HCT116 (cell line): ENCODE data around the gene DDX10. TPM values are rescaled to one million over a fixed set of nuclear protein-coding genes. Genes with fewer than 3 reads are reported as not detected.

Experiments
- ATAC-seq: fragments of 200-7000 bp; cut with Tn5 transposase; 2 replicates; pipeline ENCODE4 v1.9.1; 2020; ENCODE audit warnings: mild to moderate bottlenecking, moderate library complexity
- BruUV-seq: library from RNA; stranded (reverse); fragments of 400-500 nt; replicated peaks from 2 replicates; lab custom pipeline; 2021; lab: Mats Ljungman, UMichigan
- CTCF ChIA-PET: fragments of 300-600 bp; sonication (Branson Sonifier 250); formaldehyde crosslinking; loops from one replicate; lab custom pipeline; 2021; ENCODE audit warnings: antibody characterized with exemption; lab: Charles Lee
- POLR2A ChIA-PET: fragments of 300-600, 350-600 bp; sonication (Branson Sonifier 250); formaldehyde crosslinking; loops from one replicate; lab custom pipeline; 2021; ENCODE audit warnings: antibody characterized with exemption; lab: Charles Lee
- RAD21 ChIA-PET, 2 experiments: fragments of 300-600 bp; sonication (Branson Sonifier 250); formaldehyde crosslinking; loops; one replicate each; lab custom pipeline; 2023; ENCODE audit warnings: low total read pairs in 2 of 2; ENCODE audit not compliant: uncharacterized antibody in 2 of 2, unreplicated experiment in 2 of 2, low non-redundant PET in 1 of 2; lab: Charles Lee
- DNase-seq: peaks from one replicate; pipeline ENCODE4 v3.0.0-alpha.2; 2010; ENCODE audit warnings: low read depth, low spot score
- H2AFZ ChIP-seq: fragments of 200-600 bp; shearing (Covaris generic), sonication (generic); 2 replicates; pipeline ENCODE4 v1.6.1; 2017; ENCODE audit warnings: low read depth, mixed run types, mixed read lengths, antibody characterized with exemption, low read length; ENCODE audit not compliant: poor library complexity, severe bottlenecking
- H3K27ac ChIP-seq: 2 replicates; pipeline ENCODE4 v1.5.1; 2012; ENCODE audit warnings: low read depth, low read length
- H3K27me3 ChIP-seq: fragments of 200-600 bp; sonication (generic); 2 replicates; pipeline ENCODE4 v1.6.1; 2016; ENCODE audit warnings: mixed run types, low read length, mixed read lengths; ENCODE audit not compliant: insufficient read depth
- H3K36me3 ChIP-seq, 2 experiments: fragments of 200-500 bp in 1 of 2; fragments of 200-600 bp in 1 of 2; sonication (Bioruptor generic) in 1 of 2; sonication (generic) in 1 of 2; 2 replicates each; pipeline versions ENCODE4 v1.5.1 to v1.6.1; 2014 to 2016; ENCODE audit warnings: low read length in 2 of 2, inconsistent platforms in 1 of 2, mixed read lengths in 1 of 2, mixed run types in 1 of 2; ENCODE audit not compliant: insufficient read depth in 2 of 2, control insufficient read depth in 1 of 2
- H3K4me1 ChIP-seq, 2 experiments: fragments of 200-600 bp in 1 of 2; sonication (generic) in 1 of 2; 2 replicates each; pipeline versions ENCODE4 v1.5.1 to v1.6.1; 2012 to 2017; ENCODE audit warnings: low read length in 2 of 2, inconsistent platforms in 1 of 2, mild to moderate bottlenecking in 1 of 2, mixed read lengths in 1 of 2, mixed run types in 1 of 2, moderate library complexity in 1 of 2; ENCODE audit not compliant: insufficient read depth in 2 of 2, control insufficient read depth in 1 of 2
- H3K4me2 ChIP-seq: fragments of 200-600 bp; sonication (generic); 2 replicates; pipeline ENCODE4 v1.6.1; 2017; ENCODE audit warnings: mixed run types, low read length, mixed read lengths
- H3K4me3 ChIP-seq, 2 experiments: fragments of 200-600 bp in 1 of 2; sonication (generic) in 1 of 2; replicated peaks in 1 of 2; 2 replicates each; pipeline ENCODE4 v1.5.1; 2011 to 2016; ENCODE audit warnings: low read length in 2 of 2, control low read depth in 1 of 2, low read depth in 1 of 2, mild to moderate bottlenecking in 1 of 2, mixed read lengths in 1 of 2, mixed run types in 1 of 2
- H3K79me2 ChIP-seq: fragments of 200-600 bp; sonication (generic); 2 replicates; pipeline ENCODE4 v1.6.1; 2017; ENCODE audit warnings: mild to moderate bottlenecking, mixed run types, low read length, moderate library complexity, mixed read lengths; ENCODE audit not compliant: insufficient read depth
- H3K9ac ChIP-seq: fragments of 200-600 bp; sonication (generic); 2 replicates; pipeline ENCODE4 v1.6.1; 2016; ENCODE audit warnings: low read length, mixed read lengths
- H3K9me2 ChIP-seq: fragments of 200-600 bp; sonication (generic), shearing (Covaris generic); 2 replicates; pipeline ENCODE4 v1.6.1; 2017; ENCODE audit warnings: mixed run types, mild to moderate bottlenecking, moderate library complexity; ENCODE audit not compliant: insufficient read depth
- H3K9me3 ChIP-seq, 2 experiments: fragments of 200-500 bp in 1 of 2; fragments of 200-600 bp in 1 of 2; sonication (Bioruptor generic) in 1 of 2; sonication (generic) in 1 of 2; 2 replicates each; pipeline ENCODE4 v1.6.1; 2014 to 2017; ENCODE audit warnings: low read length in 2 of 2, mixed read lengths in 2 of 2, inconsistent platforms in 1 of 2, low read depth in 1 of 2, mild to moderate bottlenecking in 1 of 2, mixed run types in 1 of 2, moderate library complexity in 1 of 2; ENCODE audit not compliant: control insufficient read depth in 1 of 2, insufficient read depth in 1 of 2
- H4K20me1 ChIP-seq: fragments of 200-600 bp; sonication (generic), shearing (Covaris generic); 2 replicates; pipeline ENCODE4 v1.6.1; 2017; ENCODE audit warnings: mixed run types, mild to moderate bottlenecking, moderate library complexity; ENCODE audit not compliant: insufficient read depth
- ATF3 ChIP-seq: IDR thresholded peaks from 2 replicates; pipeline ENCODE4 v1.6.1; 2012
- CEBPB ChIP-seq: IDR thresholded peaks from 2 replicates; pipeline ENCODE4 v1.6.1; 2012; ENCODE audit warnings: low read depth
- CTCF ChIP-seq, 3 experiments: fragments of 200-600 bp in 1 of 3; sonication (generic) in 1 of 3; IDR thresholded peaks in 2 of 3; conservative IDR thresholded peaks in 1 of 3; 2 replicates each; pipeline ENCODE4 v1.5.1; 2012 to 2017; ENCODE audit warnings: low read depth in 2 of 3, low read length in 2 of 3, antibody characterized with exemption in 1 of 3, borderline replicate concordance in 1 of 3, control low read depth in 1 of 3, mild to moderate bottlenecking in 1 of 3, mixed read lengths in 1 of 3, mixed run types in 1 of 3, moderate library complexity in 1 of 3; ENCODE audit not compliant: insufficient read depth in 1 of 3
- EGR1 ChIP-seq: IDR thresholded peaks from 2 replicates; pipeline ENCODE4 v1.6.1; 2012; ENCODE audit warnings: low read depth
- ELF1 ChIP-seq: IDR thresholded peaks from 2 replicates; pipeline ENCODE4 v1.6.1; 2012; ENCODE audit warnings: low read depth, borderline replicate concordance
- EZH2 ChIP-seq: fragments of 200-600 bp; sonication (generic); IDR thresholded peaks from 2 replicates; pipeline ENCODE4 v1.6.1; 2017; ENCODE audit warnings: antibody characterized with exemption, mixed run types
- FOSL1 ChIP-seq: IDR thresholded peaks from 2 replicates; pipeline ENCODE4 v1.6.1; 2012; ENCODE audit warnings: low read depth
- JUND ChIP-seq: IDR thresholded peaks from 2 replicates; pipeline ENCODE4 v1.6.1; 2012
- MAX ChIP-seq: IDR thresholded peaks from 2 replicates; pipeline ENCODE4 v1.6.1; 2012
- POLR2A ChIP-seq: IDR thresholded peaks from 2 replicates; pipeline ENCODE4 v1.7.0; 2011; ENCODE audit warnings: borderline replicate concordance; ENCODE audit not compliant: insufficient read depth, insufficient read length; ENCODE audit errors: extremely low read depth
- RAD21 ChIP-seq: IDR thresholded peaks from 2 replicates; pipeline ENCODE4 v1.6.1; 2012; ENCODE audit warnings: low read depth, mild to moderate bottlenecking
- REST ChIP-seq: IDR thresholded peaks from 2 replicates; pipeline ENCODE4 v1.6.1; 2012; ENCODE audit warnings: low read depth
- SIN3A ChIP-seq: IDR thresholded peaks from 2 replicates; pipeline ENCODE4 v1.6.1; 2012; ENCODE audit warnings: low read depth
- SP1 ChIP-seq: IDR thresholded peaks from 2 replicates; pipeline ENCODE4 v1.6.1; 2012; ENCODE audit warnings: low read depth
- SRF ChIP-seq: IDR thresholded peaks from 2 replicates; pipeline ENCODE4 v1.6.1; 2012; ENCODE audit warnings: low read depth
- TCF7L2 ChIP-seq: IDR thresholded peaks from 2 replicates; pipeline ENCODE4 v1.7.0; 2011; ENCODE audit warnings: borderline replicate concordance, inconsistent platforms; ENCODE audit not compliant: insufficient read depth, insufficient read length; ENCODE audit errors: extremely low read depth
- YY1 ChIP-seq: IDR thresholded peaks from 2 replicates; pipeline ENCODE4 v1.6.1; 2011; ENCODE audit warnings: low read length, low read depth, moderate library complexity, mild to moderate bottlenecking; ENCODE audit not compliant: insufficient replicate concordance; ENCODE audit errors: extremely low read depth
- ZBTB33 ChIP-seq: IDR thresholded peaks from 2 replicates; pipeline ENCODE4 v1.6.1; 2011; ENCODE audit warnings: mild to moderate bottlenecking, low read length, moderate library complexity; ENCODE audit not compliant: insufficient replicate concordance; ENCODE audit errors: extremely low read depth
- ZFX ChIP-seq: fragments of 450-650 bp; IDR thresholded peaks from 2 replicates; pipeline ENCODE4 v1.6.1; 2017
- ZNF274 ChIP-seq: fragments of 200-500 bp; sonication (Bioruptor generic); IDR thresholded peaks from 2 replicates; pipeline ENCODE4 v1.6.1; 2014; ENCODE audit warnings: mild to moderate bottlenecking, low read depth, low read length, inconsistent platforms
- intact Hi-C: fragments of 100-400 bp; cut with micrococcal nuclease; formaldehyde crosslinking; loops from 2 replicates; pipeline ENCODE4 v1.10.0; 2022
- total RNA-seq: library from RNA; stranded (reverse); gene quantifications from one replicate; pipeline ENCODE4 v1.2.1, GENCODE V29; 2021; ENCODE audit not compliant: unreplicated experiment

DDX10 gene
- total RNA-seq, 1 experiment from 2014 or later = 66.5 TPM

GRCh38 chr11:108890482-108891105 is 225.7 kb downstream of the DDX10 start:
- no peaks in the 10 kb centered on the region for H3K27me3 ChIP-seq
- intact Hi-C loops = no loop called here
- H4K20me1 ChIP-seq = no peaks in the 10 kb centered on the region
- H3K79me2 ChIP-seq = peaks cover 10% of the 10 kb centered on the region
- no peak for DNase-seq
- H2AFZ ChIP-seq = no peak overlapping the region
- POLR2A ChIA-PET = no interaction called here
- TF ChIP-seq EGR1 (no peak), YY1 (no peak), POLR2A (no peak), SIN3A (no peak), CTCF (IDR thresholded peaks at IDR 0.05 in 2 of 3, conservative IDR thresholded peaks at IDR 0.05 in 1 of 3; ENCODE audit: borderline replicate concordance in 1 of 3, insufficient read depth in 1 of 3, low read depth in 2 of 3, low read length in 2 of 3) (no peak), ZFX (no peak), REST (no peak), ELF1 (no peak), ZNF274 (no peak), SP1 (no peak), CEBPB (no peak), SRF (no peak), FOSL1 (no peak), MAX (no peak), ZBTB33 (no peak), EZH2 (no peak), JUND (no peak), RAD21 (no peak), ATF3 (no peak), TCF7L2 (no peak)
- TF ChIP-seq, all 23 proteins: peak for 0
- Histone ChIP-seq H3K36me3 (no peaks in the 10 kb centered on the region), H3K4me1 (peaks cover 78 to 85% of the 10 kb centered on the region in 2 experiments), H3K9me3 (no peaks in the 10 kb centered on the region), H3K4me3 (no peak overlapping the region), H3K9ac (no peak overlapping the region), H3K27ac (peak overlapping the region; percentile 69), H3K9me2 (no peaks in the 10 kb centered on the region), H3K4me2 (no peak overlapping the region)
- BruUV-seq = no TSS peak
- ChIA-PET RAD21 (no interaction called here), CTCF (interaction anchor here (1.4 kb wide), 1 partner anchor 19 kb away, joined by 5 read pairs; no protein-coding TSS in a partner anchor)
- ATAC-seq = no peak
